Kidney (tissue), 14 donors: ENCODE measurements around the gene ZNF81. TPM values are rescaled to one million over a fixed set of nuclear protein-coding genes. Genes with fewer than 3 reads are reported as not detected.

Experiments used
- DNase-seq, 5 donors: peaks; one replicate each; pipeline ENCODE4 v3.0.0-alpha.2; 2013 to 2020
- FAIRE-seq: peaks from 2 replicates; lab custom pipeline; 2012; peaks lifted over from hg19 to GRCh38; lab: Jason Lieb, UNC
- H3K27ac ChIP-seq, 2 donors: one replicate each; pipeline ENCODE4 v1.7.0; 2013; ENCODE audit warnings: low read depth in 2 of 2, low read length in 2 of 2, inconsistent platforms in 1 of 2
- H3K27me3 ChIP-seq: one replicate; pipeline ENCODE4 v1.7.1; 2013; ENCODE audit warnings: low read length, inconsistent platforms; ENCODE audit not compliant: control insufficient read depth, insufficient read depth
- H3K36me3 ChIP-seq, 3 donors: one replicate each; pipeline versions ENCODE4 v1.7.0 to v1.7.1; 2013; ENCODE audit warnings: low read length in 3 of 3, control low read depth in 1 of 3, inconsistent platforms in 1 of 3; ENCODE audit not compliant: insufficient read depth in 3 of 3, control insufficient read depth in 2 of 3
- H3K4me1 ChIP-seq, 3 donors: one replicate each; pipeline versions ENCODE4 v1.7.0 to v1.7.1; 2013; ENCODE audit warnings: low read length in 3 of 3, inconsistent platforms in 1 of 3, low read depth in 1 of 3; ENCODE audit not compliant: control insufficient read depth in 2 of 3, insufficient read depth in 2 of 3
- H3K4me3 ChIP-seq, 3 donors: one replicate each; pipeline versions ENCODE4 v1.7.0 to v1.8.1; 2013; ENCODE audit warnings: low read length in 3 of 3, control low read depth in 1 of 3, inconsistent platforms in 1 of 3
- H3K9ac ChIP-seq, 3 donors: one replicate each; pipeline versions ENCODE4 v1.7.0 to v1.7.1; 2013; ENCODE audit warnings: low read length in 3 of 3, control low read depth in 1 of 3, inconsistent platforms in 1 of 3
- H3K9me3 ChIP-seq, 3 donors: one replicate each; pipeline versions ENCODE4 v1.7.0 to v1.7.1; 2013; ENCODE audit warnings: low read length in 3 of 3, control low read depth in 1 of 3, inconsistent platforms in 1 of 3; ENCODE audit not compliant: control insufficient read depth in 2 of 3, insufficient read depth in 1 of 3
- CTCF ChIP-seq: IDR thresholded peaks from 3 replicates; pipeline ENCODE4 v1.5.1; 2012; ENCODE audit warnings: mild to moderate bottlenecking, moderate library complexity, borderline replicate concordance; ENCODE audit not compliant: insufficient read depth; ENCODE audit errors: extremely low read depth
- intact Hi-C: fragments of 100-400 bp; cut with DNase I; formaldehyde crosslinking; loops from one replicate; pipeline ENCODE4 v1.11.1; 2022
- polyA plus RNA-seq: library from polyadenylated mRNA; stranded (reverse); fragments of 350-450 nt; fragmentation: Illumina TruSeq; extraction: RNeasy Lipid Tissue Mini Kit (QIAGEN cat#74804); gene quantifications from one replicate; pipeline ENCODE4 v1.2.3, GENCODE V29; 2014; ENCODE audit warnings: low read depth, low replicate concordance; ENCODE audit not compliant: insufficient read depth
- total RNA-seq: library from RNA; stranded (reverse); fragmentation: NEBNext Ultra II Directional; extraction: Animal tissue kit (Norgen Biotek cat#: 25700); gene quantifications from one replicate; pipeline ENCODE4 v1.2.1, GENCODE V29; 2021
- donor health status: control.
- donor health status: control.
- donor health status: control.
- donor health status: control.
- donor health status: control.
- donor health status: DM: yes; HTN: yes; CAD: no.
- donor health status: Normal renal cell carcinoma (clear cell type).

The ZNF81 gene
- total and polyA plus RNA-seq, 2 donors from 2014 or later, result 2.5 to 16.1 TPM

GRCh38 chrX:47877327-47877726, 40.6 kb downstream of the ZNF81 start:
- Histone ChIP-seq H3K4me3 (no peak overlapping the region), H3K27me3 (no peaks in the 10 kb centered on the region), H3K9ac (no peak overlapping the region), H3K36me3 (peaks cover 0 to 3% (median 0%) of the 10 kb centered on the region in 3 donors), H3K4me1 (no peaks in the 10 kb centered on the region), H3K9me3 (no peaks in the 10 kb centered on the region), H3K27ac (no peak overlapping the region)
- DNase-seq (no peak), FAIRE-seq (no peak)
- intact Hi-C loops, result no loop called here
- no peak for TF ChIP-seq CTCF

- H3K9me3 ChIP-seq, result no peaks in the 10 kb centered on the region
- no peak for TF ChIP-seq CTCF
- H3K4me1 ChIP-seq, result no peaks in the 10 kb centered on the region
- peaks cover 0 to 3% (median 0%) of the 10 kb centered on the region in 3 donors for H3K36me3 ChIP-seq
- no peak overlapping the region for H3K4me3 ChIP-seq
- DNase-seq (no peak), FAIRE-seq (no peak)
- H3K9ac ChIP-seq, result no peak overlapping the region
- H3K27me3 ChIP-seq, result no peaks in the 10 kb centered on the region
- intact Hi-C loops, result no loop called here
- H3K27ac ChIP-seq, result no peak overlapping the region
Observed at GRCh38 chrX:47878198-47878597, 41.5 kb downstream of the ZNF81 start.

GRCh38 chrX:47879463-47879862, 42.8 kb downstream of the ZNF81 start:
- no peak for TF ChIP-seq CTCF
- no peaks in the 10 kb centered on the region for H3K4me1 ChIP-seq
- H3K36me3 ChIP-seq, result peaks cover 0 to 3% (median 0%) of the 10 kb centered on the region in 3 donors
- H3K27ac ChIP-seq, result no peak overlapping the region
- no peak overlapping the region for H3K4me3 ChIP-seq
- intact Hi-C loops, result no loop called here
- H3K9ac ChIP-seq, result no peak overlapping the region
- no peaks in the 10 kb centered on the region for H3K27me3 ChIP-seq
- DNase-seq (no peak), FAIRE-seq (no peak)
- no peaks in the 10 kb centered on the region for H3K9me3 ChIP-seq

GRCh38 chrX:47880927-47881326, 44.2 kb downstream of the ZNF81 start:
- no peak overlapping the region for H3K4me3 ChIP-seq
- no peak overlapping the region for H3K27ac ChIP-seq
- no peaks in the 10 kb centered on the region for H3K27me3 ChIP-seq
- FAIRE-seq, result no peak
- no peak overlapping the region for H3K9ac ChIP-seq
- H3K4me1 ChIP-seq, result no peaks in the 10 kb centered on the region
- intact Hi-C loops, result no loop called here
- no peaks in the 10 kb centered on the region for H3K9me3 ChIP-seq
- no peak for DNase-seq
- H3K36me3 ChIP-seq, result peaks cover 0 to 3% (median 0%) of the 10 kb centered on the region in 3 donors
- no peak for TF ChIP-seq CTCF
